Measurements from ENCODE around the gene USP25.
"Not testable (repeated sequence)": the region's sequence is repeated elsewhere in the genome, so short reads cannot be mapped to it uniquely, and the experiment has no call there.

Gene USP25

GRCh38 chr21:15730484-15731242 lies 881 bp downstream of the USP25 start:
- no peak for DNase-seq (ENCODE audit: extremely low read depth, low read depth)
- H3K4me3 ChIP-seq (replicated peaks; ENCODE audit: low read depth, low read length): peak overlapping the region; percentile 93
- TF ChIP-seq CTCF (IDR thresholded peaks at IDR 0.05; ENCODE audit: low read depth, low read length, missing control alignments): no peak

GRCh38 chr21:15731243-15731613 lies 1.4 kb downstream of the USP25 start:
- H3K4me3 ChIP-seq (replicated peaks; ENCODE audit: low read depth, low read length): peak overlapping the region; percentile 93
- DNase-seq (ENCODE audit: extremely low read depth, low read depth): no peak
- no peak for TF ChIP-seq CTCF (IDR thresholded peaks at IDR 0.05; ENCODE audit: low read depth, low read length, missing control alignments)

GRCh38 chr21:15732290-15732995 lies 2.7 kb downstream of the USP25 start:
- H3K4me3 ChIP-seq (replicated peaks; ENCODE audit: low read depth, low read length): peak overlapping the region; percentile 93

GRCh38 chr21:15732996-15733329 lies 3.2 kb downstream of the USP25 start:
- no peak for TF ChIP-seq CTCF (IDR thresholded peaks at IDR 0.05; ENCODE audit: low read depth, low read length, missing control alignments)
- no peak for DNase-seq (ENCODE audit: extremely low read depth, low read depth)
- peak overlapping the region; percentile 93; the same call in 1 of the 2 replicates for H3K4me3 ChIP-seq (replicated peaks; ENCODE audit: low read depth, low read length)

More at GRCh38 chr21:15732290-15732995, 2.7 kb downstream of the USP25 start:
- DNase-seq (ENCODE audit: extremely low read depth, low read depth): no peak
- TF ChIP-seq CTCF (IDR thresholded peaks at IDR 0.05; ENCODE audit: low read depth, low read length, missing control alignments): no peak

- no peak for DNase-seq (ENCODE audit: extremely low read depth, low read depth)
- TF ChIP-seq CTCF (IDR thresholded peaks at IDR 0.05; ENCODE audit: low read depth, low read length, missing control alignments): no peak
- H3K4me3 ChIP-seq (replicated peaks; ENCODE audit: low read depth, low read length): no peak overlapping the region
Observed at GRCh38 chr21:15735409-15735808, 5.6 kb downstream of the USP25 start.

GRCh38 chr21:15735931-15736330 lies 6.1 kb downstream of the USP25 start:
- not testable (repeated sequence) for DNase-seq (ENCODE audit: extremely low read depth, low read depth); H3K4me3 ChIP-seq (replicated peaks; ENCODE audit: low read depth, low read length)

- not testable (repeated sequence) for H3K4me3 ChIP-seq (replicated peaks; ENCODE audit: low read depth, low read length); DNase-seq (ENCODE audit: extremely low read depth, low read depth)
Observed at GRCh38 chr21:15738779-15739178, 9.0 kb downstream of the USP25 start.

GRCh38 chr21:15740383-15740782 lies 10.6 kb downstream of the USP25 start:
- no peak for DNase-seq (ENCODE audit: extremely low read depth, low read depth)
- no peak for TF ChIP-seq CTCF (IDR thresholded peaks at IDR 0.05; ENCODE audit: low read depth, low read length, missing control alignments)
- no peak overlapping the region for H3K4me3 ChIP-seq (replicated peaks; ENCODE audit: low read depth, low read length)
